SK-N-SH (cell line): ENCODE data around the gene RPL12. TPM values are rescaled to one million over a fixed set of nuclear protein-coding genes. Genes with fewer than 3 reads are reported as not detected.

Experiments
- CTCF ChIA-PET: fragments of 300-600, 350-600 bp; formaldehyde crosslinking; extraction: SDS; loops from one replicate; lab custom pipeline; 2021; lab: Yijun Ruan, JAX
- POLR2A ChIA-PET: fragments of 350-600 bp; sonication (Branson Sonifier 250); formaldehyde crosslinking; extraction: SDS; loops from one replicate; lab custom pipeline; 2020; ENCODE audit warnings: antibody characterized with exemption, inconsistent platforms; lab: Yijun Ruan, JAX
- DNase-seq: peaks from one replicate; pipeline ENCODE4 v3.0.0; 2012
- H2AFZ ChIP-seq: fragments of 200-600 bp; sonication (generic); 2 replicates; pipeline ENCODE4 v1.8.1; 2016; ENCODE audit warnings: antibody characterized with exemption, mild to moderate bottlenecking, low read depth
- H3F3A ChIP-seq: fragments of 200-600 bp; sonication (generic); replicated peaks from 2 replicates; pipeline ENCODE3; 2016; ENCODE audit warnings: antibody characterized with exemption, mild to moderate bottlenecking; ENCODE audit not compliant: insufficient read depth
- H3K27ac ChIP-seq, 2 experiments: fragments of 200-500 bp in 1 of 2; fragments of 200-600 bp in 1 of 2; sonication (Bioruptor generic) in 1 of 2; sonication (generic), shearing (Covaris generic) in 1 of 2; 2 replicates each; pipeline versions ENCODE4 v1.5.1 to v1.6.1; 2014 to 2016; ENCODE audit warnings: low read depth in 2 of 2, inconsistent platforms in 1 of 2, low read length in 1 of 2, mild to moderate bottlenecking in 1 of 2, mixed read lengths in 1 of 2
- H3K27me3 ChIP-seq: fragments of 200-600 bp; sonication (generic), shearing (Covaris generic); 2 replicates; pipeline ENCODE4 v1.6.1; 2016; ENCODE audit warnings: mixed run types; ENCODE audit not compliant: insufficient read depth
- H3K36me3 ChIP-seq, 2 experiments: fragments of 200-500 bp in 1 of 2; fragments of 200-600 bp in 1 of 2; sonication (Bioruptor generic) in 1 of 2; sonication (generic) in 1 of 2; replicated peaks in 1 of 2; 2 replicates each; pipeline versions ENCODE3 to v1.5.1; 2014 to 2016; ENCODE audit warnings: low read length in 1 of 2, mild to moderate bottlenecking in 1 of 2; ENCODE audit not compliant: insufficient read depth in 2 of 2, control insufficient read depth in 1 of 2
- H3K4me1 ChIP-seq, 2 experiments: fragments of 200-500 bp in 1 of 2; fragments of 200-600 bp in 1 of 2; sonication (Bioruptor generic) in 1 of 2; sonication (generic), shearing (Covaris generic) in 1 of 2; 2 replicates each; pipeline versions ENCODE4 v1.5.1 to v1.6.1; 2014 to 2016; ENCODE audit warnings: low read depth in 1 of 2, low read length in 1 of 2, mixed run types in 1 of 2; ENCODE audit not compliant: insufficient read depth in 2 of 2, control insufficient read depth in 1 of 2
- H3K4me2 ChIP-seq: fragments of 200-600 bp; sonication (generic), shearing (Covaris generic); 2 replicates; pipeline ENCODE4 v1.6.1; 2017; ENCODE audit warnings: mixed run types
- H3K4me3 ChIP-seq, 2 experiments: fragments of 200-500 bp in 1 of 2; fragments of 200-600 bp in 1 of 2; sonication (Bioruptor generic) in 1 of 2; sonication (generic), shearing (Covaris generic) in 1 of 2; 2 replicates each; pipeline versions ENCODE4 v1.5.1 to v1.8.1; 2014 to 2016; ENCODE audit warnings: low read depth in 2 of 2, inconsistent platforms in 1 of 2, low read length in 1 of 2, mild to moderate bottlenecking in 1 of 2, mixed read lengths in 1 of 2, moderate library complexity in 1 of 2
- H3K79me2 ChIP-seq: fragments of 200-600 bp; sonication (generic); 2 replicates; pipeline ENCODE4 v1.8.1; 2017; ENCODE audit warnings: mild to moderate bottlenecking; ENCODE audit not compliant: insufficient read depth
- H3K9ac ChIP-seq: fragments of 200-600 bp; sonication (generic); 2 replicates; pipeline ENCODE4 v1.6.1; 2017; ENCODE audit warnings: mixed run types
- H3K9me2 ChIP-seq: fragments of 200-600 bp; sonication (generic); 2 replicates; pipeline ENCODE4 v1.6.1; 2017; ENCODE audit warnings: mixed run types
- H3K9me3 ChIP-seq: fragments of 200-600 bp; sonication (generic); 2 replicates; pipeline ENCODE4 v1.6.1; 2017; ENCODE audit warnings: mixed run types, mild to moderate bottlenecking, moderate library complexity
- H4K20me1 ChIP-seq: fragments of 200-600 bp; sonication (generic); 2 replicates; pipeline ENCODE4 v1.6.1; 2017; ENCODE audit warnings: mild to moderate bottlenecking, mixed run types; ENCODE audit not compliant: insufficient read depth
- CTCF ChIP-seq: fragments of 200-600 bp; sonication (generic); IDR thresholded peaks from 2 replicates; pipeline ENCODE4 v1.6.1; 2017; ENCODE audit warnings: antibody characterized with exemption, mild to moderate bottlenecking, moderate library complexity
- EZH2phosphoT487 ChIP-seq: fragments of 200-600 bp; sonication (generic); IDR thresholded peaks from 2 replicates; pipeline ENCODE4 v1.6.1; 2017; ENCODE audit warnings: low read depth, mixed run types, mild to moderate bottlenecking, antibody characterized with exemption, moderate library complexity, borderline replicate concordance
- FOSL2 ChIP-seq: IDR thresholded peaks from 2 replicates; pipeline ENCODE4 v1.4.0; 2012; ENCODE audit warnings: low read depth, mild to moderate bottlenecking, moderate library complexity, borderline replicate concordance
- FOXM1 ChIP-seq: IDR thresholded peaks from 2 replicates; pipeline ENCODE4 v1.4.0; 2012; ENCODE audit warnings: low read depth, mild to moderate bottlenecking
- GABPA ChIP-seq: IDR thresholded peaks from 2 replicates; pipeline ENCODE4 v1.4.0; 2012; ENCODE audit warnings: low read depth, mild to moderate bottlenecking
- MXI1 ChIP-seq: IDR thresholded peaks from 2 replicates; pipeline ENCODE4 v1.6.1; 2012; ENCODE audit warnings: mild to moderate bottlenecking, low read depth, low read length, improper control_type of control experiment
- NFIC ChIP-seq: IDR thresholded peaks from 2 replicates; pipeline ENCODE4 v1.4.0; 2012; ENCODE audit warnings: borderline replicate concordance
- NRF1 ChIP-seq: IDR thresholded peaks from 2 replicates; pipeline ENCODE4 v1.6.1; 2012; ENCODE audit warnings: low read depth, mild to moderate bottlenecking, low read length
- PBX3 ChIP-seq: IDR thresholded peaks from 2 replicates; pipeline ENCODE4; 2012
- RFX5 ChIP-seq: IDR thresholded peaks from 2 replicates; pipeline ENCODE4 v1.6.1; 2012; ENCODE audit warnings: mild to moderate bottlenecking, improper control_type of control experiment, low read length
- TAF1 ChIP-seq: IDR thresholded peaks from 2 replicates; pipeline ENCODE4 v1.6.1; 2012; ENCODE audit warnings: low read depth, mild to moderate bottlenecking, low read length, moderate library complexity, borderline replicate concordance
- USF1 ChIP-seq: IDR thresholded peaks from 2 replicates; pipeline ENCODE4 v1.4.0; 2012; ENCODE audit warnings: low read depth, borderline replicate concordance
- ZBTB33 ChIP-seq: IDR thresholded peaks from 2 replicates; pipeline ENCODE4 v1.4.0; 2012; ENCODE audit warnings: low read depth, borderline replicate concordance
- WGBS: methylation state at CpG from one replicate; pipeline ENCODE4 v1.1.6; 2017; ENCODE audit warnings: low lambda C conversion rate; 5-methylcytosine and 5-hydroxymethylcytosine counted together
- polyA plus RNA-seq, 3 experiments: library from polyadenylated mRNA; depleted of rRNA; stranded (reverse); fragments of >200 nt; gene quantifications; 2 replicates each; pipeline ENCODE4 v1.2.3, GENCODE V29; 2012

The RPL12 gene
- polyA plus RNA-seq, 1 of the 3 experiments (the other 2 are of a cell fraction), result 3,270 TPM

GRCh38 chr9:127405344-127406125, 45.7 kb downstream of the RPL12 start:
- H3K4me1 ChIP-seq, result peaks cover 0 to 7% of the 10 kb centered on the region in 2 experiments; a peak in 1 of 4 replicates
- ChIA-PET POLR2A (interaction anchor here (1.1 kb wide), 1 partner anchor 181 kb away, joined by 3 read pairs; no protein-coding TSS in a partner anchor), CTCF (interaction anchor here (1.0 kb wide), 1 partner anchor 9 kb away, joined by 3 read pairs; the partner anchor contains the start of gene SLC2A8)
- no peaks in the 10 kb centered on the region for H3K9me3 ChIP-seq
- no peak overlapping the region for H3K4me2 ChIP-seq
- no peaks in the 10 kb centered on the region for H3F3A ChIP-seq
- no peaks in the 10 kb centered on the region for H3K9me2 ChIP-seq
- H3K9ac ChIP-seq, result no peak overlapping the region
- 83% methylated on average over 5 of the region's 20 CpGs for WGBS
- H3K36me3 ChIP-seq, result peaks cover 0 to 22% of the 10 kb centered on the region in 2 experiments
- H2AFZ ChIP-seq, result no peak overlapping the region
- H3K79me2 ChIP-seq, result no peaks in the 10 kb centered on the region
- H4K20me1 ChIP-seq, result no peaks in the 10 kb centered on the region
- H3K27me3 ChIP-seq, result no peaks in the 10 kb centered on the region
- DNase-seq, result no peak
- no peak overlapping the region for H3K27ac ChIP-seq
- no peak overlapping the region for H3K4me3 ChIP-seq
- TF ChIP-seq GABPA, result no peak
- TF ChIP-seq ZBTB33, result no peak
- TF ChIP-seq FOXM1, result no peak
- TF ChIP-seq NRF1, result no peak
- no peak for TF ChIP-seq NFIC
- no peak for TF ChIP-seq PBX3
- no peak for TF ChIP-seq FOSL2
- TF ChIP-seq USF1, result no peak
- no peak for TF ChIP-seq CTCF
- no peak for TF ChIP-seq EZH2phosphoT487
- no peak for TF ChIP-seq MXI1
- no peak for TF ChIP-seq TAF1
- TF ChIP-seq RFX5, result no peak
